H1 (cell line): ENCODE measurements around the gene CNTN5. TPM values are rescaled to one million over a fixed set of nuclear protein-coding genes. Genes with fewer than 3 reads are reported as not detected.

Experiments
- CTCF ChIA-PET: fragments of 300-600 bp; sonication (Branson Sonifier 250); formaldehyde crosslinking; loops from one replicate; lab custom pipeline; 2021; ENCODE audit not compliant: partially characterized antibody; lab: Charles Lee
- POLR2A ChIA-PET: fragments of 300-600 bp; sonication (Branson Sonifier 250); formaldehyde crosslinking; loops from one replicate; lab custom pipeline; 2021; ENCODE audit warnings: inconsistent platforms; ENCODE audit not compliant: partially characterized antibody; lab: Charles Lee
- DNase-seq, 2 experiments: peaks; one replicate each; pipeline versions ENCODE4 v3.0.0 to v3.0.0-alpha.2; 2010 to 2022; ENCODE audit warnings: low spot score in 2 of 2, low read depth in 1 of 2, mixed read lengths in 1 of 2
- FAIRE-seq: peaks from 2 replicates; lab custom pipeline; 2011; peaks lifted over from hg19 to GRCh38; lab: Jason Lieb, UNC
- H2AFZ ChIP-seq: 2 replicates; pipeline ENCODE4 v1.8.1; 2012; ENCODE audit warnings: low read length, inconsistent platforms
- H2AK5ac ChIP-seq: 2 replicates; pipeline ENCODE4 v1.6.1; 2013; ENCODE audit warnings: low read depth, low read length
- H2BK120ac ChIP-seq: replicated peaks from 2 replicates; pipeline ENCODE3; 2013; ENCODE audit warnings: low read depth, low read length, inconsistent platforms
- H2BK12ac ChIP-seq: 2 replicates; pipeline ENCODE4 v1.6.1; 2013; ENCODE audit warnings: low read depth, low read length
- H2BK15ac ChIP-seq: 2 replicates; pipeline ENCODE4 v1.6.1; 2013; ENCODE audit warnings: low read length
- H2BK20ac ChIP-seq: 2 replicates; pipeline ENCODE4 v1.6.1; 2013; ENCODE audit warnings: low read length
- H2BK5ac ChIP-seq: 2 replicates; pipeline ENCODE4 v1.6.1; 2013; ENCODE audit warnings: low read depth, low read length
- H3K14ac ChIP-seq: 2 replicates; pipeline ENCODE4 v1.6.1; 2013; ENCODE audit warnings: inconsistent platforms; ENCODE audit not compliant: insufficient read length
- H3K18ac ChIP-seq: 2 replicates; pipeline ENCODE4 v1.6.1; 2013; ENCODE audit warnings: low read length; ENCODE audit errors: extremely low read depth
- H3K23ac ChIP-seq: 2 replicates; pipeline ENCODE4 v1.6.1; 2013; ENCODE audit warnings: inconsistent platforms; ENCODE audit not compliant: insufficient read length
- H3K23me2 ChIP-seq: 2 replicates; pipeline ENCODE4 v1.6.1; 2013; ENCODE audit warnings: low read depth, low read length
- H3K27ac ChIP-seq: 2 replicates; pipeline ENCODE4 v1.6.1; 2011; ENCODE audit warnings: low read depth, low read length, inconsistent platforms
- H3K27me3 ChIP-seq, 4 experiments: replicated peaks in 1 of 4; 1 replicate in 1 of 4; 2 replicates in 3 of 4; pipeline versions ENCODE4 v1.6.1 to v1.8.1; 2011 to 2013; ENCODE audit warnings: low read length in 3 of 4, mild to moderate bottlenecking in 3 of 4, inconsistent platforms in 2 of 4, mixed read lengths in 2 of 4, moderate library complexity in 1 of 4; ENCODE audit not compliant: control insufficient read depth in 3 of 4, insufficient read depth in 3 of 4; ENCODE audit errors: extremely low read depth in 1 of 4
- H3K36me3 ChIP-seq, 4 experiments: 2 replicates each; pipeline versions ENCODE4 v1.6.1 to v1.8.1; 2011 to 2013; ENCODE audit warnings: mild to moderate bottlenecking in 4 of 4, low read length in 3 of 4, moderate library complexity in 2 of 4, control low read depth in 1 of 4, inconsistent platforms in 1 of 4; ENCODE audit not compliant: insufficient read depth in 4 of 4, control insufficient read depth in 2 of 4
- H3K4ac ChIP-seq: replicated peaks from 2 replicates; pipeline ENCODE3; 2013; ENCODE audit warnings: low read length, low read depth, mixed read lengths, inconsistent platforms; ENCODE audit not compliant: insufficient read length
- H3K4me1 ChIP-seq, 4 experiments: replicated peaks in 1 of 4; 1 replicate in 1 of 4; 2 replicates in 3 of 4; pipeline versions ENCODE4 v1.6.1 to v1.8.1; 2011 to 2013; ENCODE audit warnings: low read length in 3 of 4, inconsistent platforms in 2 of 4, mixed read lengths in 1 of 4; ENCODE audit not compliant: insufficient read depth in 4 of 4, control insufficient read depth in 3 of 4
- H3K4me2 ChIP-seq, 2 experiments: 2 replicates each; pipeline versions ENCODE4 v1.6.1 to v1.8.1; 2011 to 2013; ENCODE audit warnings: low read depth in 2 of 2, low read length in 2 of 2, control low read depth in 1 of 2, inconsistent platforms in 1 of 2, mild to moderate bottlenecking in 1 of 2; ENCODE audit not compliant: insufficient read depth in 1 of 2
- H3K4me3 ChIP-seq, 4 experiments: fragments of 200-600, 300-600 bp in 1 of 4; sonication (generic), shearing (Covaris generic), sonication (Bioruptor Twin) in 1 of 4; 2 replicates each; pipeline versions ENCODE4 v1.5.1 to v1.8.1; 2011 to 2016; ENCODE audit warnings: low read length in 4 of 4, low read depth in 3 of 4, control low read depth in 2 of 4, inconsistent platforms in 2 of 4, mild to moderate bottlenecking in 2 of 4, mixed read lengths in 1 of 4, moderate library complexity in 1 of 4; ENCODE audit not compliant: insufficient read depth in 2 of 4; ENCODE audit errors: extremely low read depth in 1 of 4
- H3K56ac ChIP-seq: replicated peaks from 2 replicates; pipeline ENCODE3; 2013; ENCODE audit warnings: low read depth, mild to moderate bottlenecking, mixed read lengths, low read length, inconsistent platforms; ENCODE audit not compliant: insufficient read length
- H3K79me1 ChIP-seq: 2 replicates; pipeline ENCODE4 v1.6.1; 2013; ENCODE audit warnings: low read depth, low read length, control low read depth
- H3K79me2 ChIP-seq, 2 experiments: 2 replicates each; pipeline versions ENCODE4 v1.6.1 to v1.8.1; 2012 to 2013; ENCODE audit warnings: low read length in 2 of 2, mild to moderate bottlenecking in 2 of 2, inconsistent platforms in 1 of 2; ENCODE audit not compliant: insufficient read depth in 2 of 2, control insufficient read depth in 1 of 2
- H3K9ac ChIP-seq, 4 experiments: replicated peaks in 1 of 4; 1 replicate in 1 of 4; 2 replicates in 3 of 4; pipeline versions ENCODE4 v1.6.1 to v1.8.1; 2011 to 2013; ENCODE audit warnings: low read depth in 3 of 4, low read length in 3 of 4, control low read depth in 2 of 4, mild to moderate bottlenecking in 2 of 4, moderate library complexity in 2 of 4, inconsistent platforms in 1 of 4; ENCODE audit errors: extremely low read depth in 1 of 4
- H3K9me3 ChIP-seq, 2 experiments: 2 replicates each; pipeline versions ENCODE4 v1.6.1 to v1.8.1; 2012 to 2013; ENCODE audit warnings: mild to moderate bottlenecking in 2 of 2, moderate library complexity in 2 of 2, control low read depth in 1 of 2, inconsistent platforms in 1 of 2, low read depth in 1 of 2, low read length in 1 of 2, mixed read lengths in 1 of 2; ENCODE audit not compliant: insufficient read depth in 2 of 2
- H4K20me1 ChIP-seq, 2 experiments: replicated peaks in 1 of 2; 2 replicates each; pipeline versions ENCODE3 to v1.8.1; 2011 to 2013; ENCODE audit warnings: inconsistent platforms in 2 of 2, low read length in 2 of 2, mild to moderate bottlenecking in 1 of 2; ENCODE audit not compliant: insufficient read depth in 2 of 2, control insufficient read depth in 1 of 2
- H4K5ac ChIP-seq: 2 replicates; pipeline ENCODE4 v1.6.1; 2013; ENCODE audit warnings: low read length, low read depth, mixed read lengths, inconsistent platforms; ENCODE audit not compliant: insufficient read length
- H4K8ac ChIP-seq: 2 replicates; pipeline ENCODE4 v1.8.0; 2013; ENCODE audit warnings: mild to moderate bottlenecking, moderate library complexity, low read length, inconsistent platforms; ENCODE audit not compliant: insufficient read depth; ENCODE audit errors: extremely low read depth
- H4K91ac ChIP-seq: replicated peaks from 2 replicates; pipeline ENCODE3; 2013; ENCODE audit warnings: low read length, mixed read lengths, inconsistent platforms; ENCODE audit not compliant: insufficient read length
- BRCA1 ChIP-seq: IDR thresholded peaks from 2 replicates; pipeline ENCODE4 v1.6.1; 2012; ENCODE audit warnings: low read depth, low read length, improper control_type of control experiment
- EP300 ChIP-seq, 2 experiments: IDR thresholded peaks; 1 replicate in 1 of 2; 2 replicates in 1 of 2; pipeline ENCODE4 v1.6.1; 2011 to 2012; ENCODE audit warnings: low read depth in 2 of 2, low read length in 2 of 2, mild to moderate bottlenecking in 2 of 2, borderline replicate concordance in 1 of 2, inconsistent platforms in 1 of 2, moderate library complexity in 1 of 2
- GTF2F1 ChIP-seq: IDR thresholded peaks from 2 replicates; pipeline ENCODE4 v1.6.1; 2012; ENCODE audit warnings: low read depth, low read length, improper control_type of control experiment, borderline replicate concordance
- HDAC6 ChIP-seq: IDR thresholded peaks from one replicate; pipeline ENCODE4 v1.7.1; 2012; ENCODE audit warnings: low read depth, mild to moderate bottlenecking, inconsistent platforms, low read length, moderate library complexity
- RFX5 ChIP-seq: IDR thresholded peaks from 2 replicates; pipeline ENCODE4 v1.6.1; 2011; ENCODE audit warnings: low read depth, low read length, improper control_type of control experiment, borderline replicate concordance
- YY1 ChIP-seq: IDR thresholded peaks from 2 replicates; pipeline ENCODE4 v1.6.1; 2011; ENCODE audit warnings: low read depth, mild to moderate bottlenecking, low read length
- WGBS, 2 experiments: shearing (Covaris generic) in 1 of 2; methylation state at CpG; one replicate each; pipeline versions ENCODE4 v1.1.6 to v1.1.7; 2013 to 2015; ENCODE audit warnings: low lambda C conversion rate in 2 of 2, mixed read lengths in 2 of 2, inconsistent platforms in 1 of 2, low coverage in 1 of 2, missing lambda C conversion rate in 1 of 2; ENCODE audit not compliant: insufficient replicate concordance in 2 of 2, insufficient coverage in 1 of 2, insufficient read length in 1 of 2; ENCODE audit errors: extremely low coverage in 1 of 2, missing lambda C conversion rate in 1 of 2; 5-methylcytosine and 5-hydroxymethylcytosine counted together
- polyA plus RNA-seq, 7 experiments: library from polyadenylated mRNA; depleted of rRNA in 3 of 7; stranded (reverse) in 5 of 7; unstranded in 2 of 7; fragments of >200 nt in 5 of 7; fragments of 200-250 nt in 2 of 7; gene quantifications; 1 replicate in 5 of 7; 2 replicates in 1 of 7; 4 replicates in 1 of 7; pipeline versions ENCODE4 v1.2.1 to v1.2.3, GENCODE V29; 2011 to 2013; ENCODE audit warnings: missing spikeins in 2 of 7, mixed read lengths in 2 of 7
- total RNA-seq: library from RNA; stranded (reverse); fragmentation: NEBNext Ultra II Directional; extraction: Animal tissue kit (Norgen Biotek cat#: 25700); gene quantifications from 2 replicates; pipeline ENCODE4 v1.2.1, GENCODE V29; 2021

Gene CNTN5
- total and polyA plus RNA-seq, 2 of the 8 experiments (the other 6 are each of a cell fraction or from before 2014, with no cell fraction given), result not detected

DNA sequence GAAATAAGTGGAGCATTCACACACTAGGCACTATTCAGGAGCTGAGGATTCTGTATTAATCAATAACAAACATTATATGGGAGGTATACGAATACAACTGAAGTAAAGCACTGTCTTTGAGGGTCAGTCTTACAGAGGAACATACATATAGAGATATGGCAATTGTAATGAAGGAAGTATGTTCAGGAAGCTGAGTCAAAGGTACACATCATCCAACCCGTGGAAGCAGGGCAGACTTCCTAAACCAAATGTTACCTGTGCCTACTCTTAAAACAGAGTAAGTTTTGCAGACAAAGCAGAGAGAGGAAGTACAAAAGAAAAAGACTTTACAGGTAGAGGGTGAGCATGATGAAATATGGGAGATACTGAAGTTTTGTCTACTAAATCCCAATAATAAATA is 1185.2 kb downstream of the CNTN5 start:
- Histone ChIP-seq H4K5ac (no peak overlapping the region), H3K79me2 (no peaks in the 10 kb centered on the region), H4K20me1 (no peaks in the 10 kb centered on the region), H4K91ac (no peak overlapping the region), H2BK12ac (no peak overlapping the region), H3K4me2 (no peak overlapping the region), H3K9me3 (no peaks in the 10 kb centered on the region), H2BK120ac (no peak overlapping the region), H3K36me3 (no peaks in the 10 kb centered on the region), H3K9ac (no peak overlapping the region), H3K23me2 (no peaks in the 10 kb centered on the region; the same call in 1 of the 2 replicates), H3K79me1 (no peaks in the 10 kb centered on the region), H2BK5ac (no peak overlapping the region), H3K4ac (no peak overlapping the region), H2AFZ (no peak overlapping the region), H4K8ac (no peak overlapping the region), H2BK20ac (no peak overlapping the region), H3K23ac (no peak overlapping the region), H3K27me3 (no peaks in the 10 kb centered on the region), H3K27ac (no peak overlapping the region), H3K4me1 (no peaks in the 10 kb centered on the region), H2BK15ac (no peak overlapping the region), H2AK5ac (no peak overlapping the region), H3K18ac (no peak overlapping the region), H3K4me3 (no peak overlapping the region), H3K14ac (no peak overlapping the region), H3K56ac (no peak overlapping the region)
- DNase-seq (no peak), FAIRE-seq (no peak)
- ChIA-PET CTCF (no interaction called here), POLR2A (no interaction called here)
- 95% methylated on average over 2 of the region's 2 CpGs; no CpG with 5 or more reads in 1 of the 2 experiments for WGBS, 2 experiments
- TF ChIP-seq EP300 (IDR thresholded peaks at IDR 0.05; ENCODE audit: borderline replicate concordance in 1 of 2, low read depth in 2 of 2, low read length in 2 of 2) (no peak), HDAC6 (no peak), BRCA1 (no peak), YY1 (no peak), RFX5 (no peak), GTF2F1 (no peak)
